Suprapubic skin (tissue), 4 donors: ENCODE data around the gene PLCG2. TPM values are rescaled to one million over a fixed set of nuclear protein-coding genes. Genes with fewer than 3 reads are reported as not detected.

Experiments
- DNase-seq, 2 donors: peaks; one replicate each; pipeline ENCODE4 v3.0.0-alpha.2; 2019; ENCODE audit warnings: low spot score in 2 of 2
- H3K27ac ChIP-seq: fragments of 200-600 bp; sonication (generic); one replicate; pipeline ENCODE4 v1.5.1; 2019
- H3K27me3 ChIP-seq: fragments of 200-600 bp; sonication (generic); one replicate; pipeline ENCODE4 v1.5.1; 2019
- H3K36me3 ChIP-seq: fragments of 200-600 bp; sonication (generic); one replicate; pipeline ENCODE4 v1.5.1; 2019
- H3K4me1 ChIP-seq: fragments of 200-600 bp; sonication (generic); one replicate; pipeline ENCODE4 v1.5.1; 2019
- H3K4me3 ChIP-seq: fragments of 200-600 bp; sonication (generic); one replicate; pipeline ENCODE4 v1.5.1; 2019; ENCODE audit warnings: mild to moderate bottlenecking
- H3K9me3 ChIP-seq: fragments of 200-600 bp; sonication (generic); one replicate; pipeline ENCODE4 v1.5.1; 2019
- EP300 ChIP-seq: sonication (generic); formaldehyde crosslinking; IDR thresholded peaks from one replicate; pipeline ENCODE4 v1.6.1; 2017; ENCODE audit warnings: antibody characterized with exemption
- POLR2A ChIP-seq, 2 donors: fragments of 450-650 bp; IDR thresholded peaks; one replicate each; pipeline ENCODE4 v1.6.1; 2017; ENCODE audit warnings: antibody characterized with exemption in 2 of 2, mild to moderate bottlenecking in 2 of 2, moderate library complexity in 2 of 2
- POLR2AphosphoS5 ChIP-seq, 3 donors: sonication (generic); formaldehyde crosslinking; IDR thresholded peaks; one replicate each; pipeline ENCODE4 v1.6.1; 2017; ENCODE audit warnings: antibody characterized with exemption in 3 of 3
- WGBS: methylation state at CpG from one replicate; pipeline ENCODE4 v1.1.5; 2018; 5-methylcytosine and 5-hydroxymethylcytosine counted together
- total RNA-seq, 4 donors: library from RNA; depleted of rRNA; stranded (reverse); fragments of >200 nt; gene quantifications; one replicate each; pipeline ENCODE4 v1.1.0, GENCODE V29; 2016
- TF ChIP-seq, protein P1 (sequence below), 2 donors: fragments of 200-600 bp in 1 of 2; fragments of 450-650 bp in 1 of 2; sonication (generic) in 1 of 2; IDR thresholded peaks; one replicate each; pipeline ENCODE4 v1.5.1; 2016 to 2019; ENCODE audit warnings: antibody characterized with exemption in 2 of 2, mild to moderate bottlenecking in 1 of 2, moderate library complexity in 1 of 2

PLCG2 gene
- total RNA-seq, 4 donors from 2014 or later: 6.5 to 24.1 (median 10.5) TPM

DNA sequence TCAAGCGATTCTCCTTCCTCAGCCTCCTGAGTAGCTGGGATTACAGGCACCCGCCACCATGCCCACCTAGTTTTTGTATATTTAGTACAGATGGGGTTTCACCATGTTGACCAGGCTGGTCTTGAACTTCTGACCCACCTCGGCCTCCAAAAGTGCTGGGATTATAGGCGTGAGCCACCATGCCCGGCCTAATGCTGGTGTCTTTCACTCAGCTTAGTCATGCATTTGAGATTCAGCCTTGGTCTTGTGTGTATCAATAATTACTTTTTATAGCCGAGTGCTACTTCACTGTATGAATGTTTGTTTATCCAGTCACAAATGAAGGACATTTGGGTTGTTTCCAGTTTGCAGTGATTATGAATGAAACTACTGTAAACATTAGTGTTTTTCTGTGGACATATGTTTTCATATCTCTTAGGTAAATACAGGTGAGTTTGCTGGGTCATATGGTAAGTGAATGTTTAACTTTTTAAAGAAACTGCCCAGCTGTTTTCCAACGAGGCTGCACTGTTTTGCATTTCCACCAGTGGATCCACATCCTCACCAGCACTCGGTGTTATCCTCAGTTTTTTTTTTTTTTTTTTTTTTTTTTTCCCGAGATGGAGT, 11.0 kb upstream of the PLCG2 start:
- Histone ChIP-seq H3K27ac (no peak overlapping the region), H3K36me3 (no peaks in the 10 kb centered on the region), H3K4me1 (no peaks in the 10 kb centered on the region), H3K4me3 (no peak overlapping the region), H3K9me3 (no peaks in the 10 kb centered on the region), H3K27me3 (no peaks in the 10 kb centered on the region)
- no peak for DNase-seq
- 87% methylated on average over 9 of the region's 9 CpGs for WGBS
- TF ChIP-seq POLR2A (IDR thresholded peaks at IDR 0.05) (no peak), POLR2AphosphoS5 (IDR thresholded peaks at IDR 0.05) (no peak), EP300 (no peak)
- TF ChIP-seq, protein P1, sequence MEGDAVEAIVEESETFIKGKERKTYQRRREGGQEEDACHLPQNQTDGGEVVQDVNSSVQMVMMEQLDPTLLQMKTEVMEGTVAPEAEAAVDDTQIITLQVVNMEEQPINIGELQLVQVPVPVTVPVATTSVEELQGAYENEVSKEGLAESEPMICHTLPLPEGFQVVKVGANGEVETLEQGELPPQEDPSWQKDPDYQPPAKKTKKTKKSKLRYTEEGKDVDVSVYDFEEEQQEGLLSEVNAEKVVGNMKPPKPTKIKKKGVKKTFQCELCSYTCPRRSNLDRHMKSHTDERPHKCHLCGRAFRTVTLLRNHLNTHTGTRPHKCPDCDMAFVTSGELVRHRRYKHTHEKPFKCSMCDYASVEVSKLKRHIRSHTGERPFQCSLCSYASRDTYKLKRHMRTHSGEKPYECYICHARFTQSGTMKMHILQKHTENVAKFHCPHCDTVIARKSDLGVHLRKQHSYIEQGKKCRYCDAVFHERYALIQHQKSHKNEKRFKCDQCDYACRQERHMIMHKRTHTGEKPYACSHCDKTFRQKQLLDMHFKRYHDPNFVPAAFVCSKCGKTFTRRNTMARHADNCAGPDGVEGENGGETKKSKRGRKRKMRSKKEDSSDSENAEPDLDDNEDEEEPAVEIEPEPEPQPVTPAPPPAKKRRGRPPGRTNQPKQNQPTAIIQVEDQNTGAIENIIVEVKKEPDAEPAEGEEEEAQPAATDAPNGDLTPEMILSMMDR (IDR thresholded peaks at IDR 0.05): no peak

DNA sequence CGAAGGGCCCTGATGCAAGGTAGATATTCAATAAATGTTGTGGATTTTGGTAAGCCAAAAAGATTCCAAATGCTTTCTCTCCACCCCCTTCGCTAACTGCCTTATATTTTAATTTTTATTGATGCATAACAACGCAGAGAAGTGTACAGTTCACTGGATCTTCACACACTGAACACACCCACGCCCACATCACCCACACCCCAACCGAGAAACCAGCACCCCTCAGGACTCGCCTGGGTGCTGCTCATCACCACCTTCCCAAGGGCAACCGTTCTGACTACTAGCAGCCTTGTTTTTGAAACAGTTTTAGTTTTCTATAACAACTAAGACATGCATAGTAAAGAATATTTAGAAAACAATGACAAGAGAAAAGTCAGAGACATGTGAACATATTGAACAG, 9.1 kb upstream of the PLCG2 start:
- DNase-seq: no peak
- Histone ChIP-seq H3K27ac (no peak overlapping the region), H3K4me1 (no peaks in the 10 kb centered on the region), H3K36me3 (no peaks in the 10 kb centered on the region), H3K4me3 (no peak overlapping the region), H3K27me3 (no peaks in the 10 kb centered on the region), H3K9me3 (no peaks in the 10 kb centered on the region)
- WGBS: 83% methylated on average over 7 of the region's 7 CpGs
- TF ChIP-seq POLR2A (IDR thresholded peaks at IDR 0.05): no peak
- TF ChIP-seq EP300: no peak
- TF ChIP-seq, protein P1 (IDR thresholded peaks at IDR 0.05): no peak
- no peak for TF ChIP-seq POLR2AphosphoS5 (IDR thresholded peaks at IDR 0.05)

DNA sequence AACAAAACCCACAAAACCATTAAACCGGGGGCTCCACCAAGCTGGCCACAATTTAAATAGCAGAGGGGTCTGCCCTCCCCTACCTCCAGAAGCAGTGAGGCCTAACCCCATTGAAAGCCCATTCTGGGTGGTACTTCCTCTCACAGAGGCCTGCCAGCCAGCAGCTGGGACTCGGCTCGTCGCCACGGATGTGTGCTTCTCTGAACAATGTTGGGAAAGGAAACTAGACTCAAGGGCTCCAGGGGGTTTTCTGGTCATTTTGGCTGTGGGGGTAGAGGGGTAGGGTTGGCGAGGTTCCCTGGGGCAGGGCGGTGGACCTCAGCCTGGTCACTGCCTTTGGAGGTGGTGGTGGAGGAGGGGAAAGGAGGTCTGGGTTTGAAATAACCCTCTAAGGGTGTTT, 4.7 kb upstream of the PLCG2 start:
- no peak for TF ChIP-seq POLR2A (IDR thresholded peaks at IDR 0.05)
- TF ChIP-seq POLR2AphosphoS5 (IDR thresholded peaks at IDR 0.05): no peak
- TF ChIP-seq, protein P1 (IDR thresholded peaks at IDR 0.05): no peak

GRCh38 chr16:81775570-81775969, 3.5 kb upstream of the PLCG2 start:
- TF ChIP-seq EP300 (no peak), POLR2AphosphoS5 (IDR thresholded peaks at IDR 0.05) (no peak), POLR2A (IDR thresholded peaks at IDR 0.05) (no peak)
- TF ChIP-seq, protein P1 (IDR thresholded peaks at IDR 0.05): no peak
- peaks cover 10% of the 10 kb centered on the region for H3K4me1 ChIP-seq
- peaks cover 16% of the 10 kb centered on the region for H3K27me3 ChIP-seq
- no peak for DNase-seq
- no peak overlapping the region for H3K4me3 ChIP-seq
- no peaks in the 10 kb centered on the region for H3K36me3 ChIP-seq
- no peak overlapping the region for H3K27ac ChIP-seq
- H3K9me3 ChIP-seq: no peaks in the 10 kb centered on the region

More for the DNA sequence above, 4.7 kb upstream of the PLCG2 start:
- Histone ChIP-seq H3K4me1 (peaks cover 2% of the 10 kb centered on the region), H3K27me3 (peaks cover 5% of the 10 kb centered on the region), H3K9me3 (no peaks in the 10 kb centered on the region), H3K36me3 (no peaks in the 10 kb centered on the region), H3K4me3 (no peak overlapping the region), H3K27ac (no peak overlapping the region)
- no peak for DNase-seq
- 76% methylated on average over 7 of the region's 7 CpGs for WGBS

DNA sequence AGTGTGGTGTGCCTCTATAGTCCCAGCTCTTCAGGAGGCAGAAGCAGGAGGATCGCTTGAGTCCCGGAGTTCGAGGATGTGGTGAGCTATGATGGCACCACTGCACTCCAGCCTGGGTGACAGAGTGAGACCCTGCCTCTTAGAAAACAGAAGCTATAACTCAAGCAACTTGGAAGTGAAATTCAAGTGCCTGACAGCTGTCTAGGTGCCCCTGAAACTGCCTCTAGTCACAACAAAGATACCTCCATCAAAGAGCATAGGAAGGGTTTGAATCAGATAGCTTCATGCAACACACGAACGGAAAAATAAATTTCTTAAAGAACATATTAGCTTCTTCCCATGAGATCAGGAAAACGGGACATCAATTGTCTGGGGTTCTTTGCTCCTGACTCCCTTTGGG, 860 bp upstream of the PLCG2 start:
- 86% methylated on average over 6 of the region's 6 CpGs for WGBS
- DNase-seq: no peak
- TF ChIP-seq, protein P1 (IDR thresholded peaks at IDR 0.05): no peak
- TF ChIP-seq POLR2A (IDR thresholded peaks at IDR 0.05) (no peak), EP300 (no peak), POLR2AphosphoS5 (IDR thresholded peaks at IDR 0.05) (no peak)
- no peak overlapping the region for H3K27ac ChIP-seq
- no peak overlapping the region for H3K4me3 ChIP-seq
- no peaks in the 10 kb centered on the region for H3K9me3 ChIP-seq
- peaks cover 16% of the 10 kb centered on the region for H3K27me3 ChIP-seq
- no peaks in the 10 kb centered on the region for H3K36me3 ChIP-seq
- H3K4me1 ChIP-seq: peaks cover 10% of the 10 kb centered on the region
